LNCAP (cell line): ENCODE results near the gene PRKCH.

Experiments
- TF ChIP-seq, protein P1 (sequence below): fragments of 450-650 bp; IDR thresholded peaks from 2 replicates; pipeline ENCODE4 v1.5.1; 2017; ENCODE audit warnings: mild to moderate bottlenecking

The PRKCH gene

DNA sequence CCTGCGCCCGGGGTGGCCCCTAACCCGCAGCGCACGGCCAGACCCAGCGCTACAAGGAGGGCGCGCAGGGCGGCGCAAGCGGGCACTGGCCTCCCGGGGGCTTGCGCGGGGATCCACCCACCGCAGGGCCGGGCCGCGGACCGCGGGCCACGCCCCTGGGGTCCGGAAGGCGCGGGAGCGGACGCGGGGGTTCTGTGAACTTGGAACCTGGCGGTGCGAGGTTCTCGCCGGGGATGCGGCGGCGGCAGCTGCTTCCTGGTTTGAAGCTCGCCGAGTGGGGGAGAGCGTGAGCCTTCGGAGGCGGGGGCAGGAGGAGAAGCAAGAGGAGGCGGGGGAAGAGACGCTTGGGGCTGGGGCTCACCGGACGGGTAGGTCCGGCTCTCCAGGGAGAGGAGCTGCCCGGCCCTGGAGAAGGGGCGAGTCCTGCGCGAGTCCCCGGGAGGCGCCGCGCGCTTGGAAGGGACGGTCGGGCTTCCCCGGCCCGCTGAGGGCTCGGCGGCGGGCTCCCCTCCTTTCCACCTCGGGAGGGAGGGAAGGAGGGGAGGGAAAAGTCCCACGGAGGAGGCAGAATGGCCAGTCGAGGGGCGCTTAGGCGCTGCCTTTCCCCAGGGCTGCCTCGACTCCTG lies at the start of gene PRKCH:
PRKCH (plus strand) TSS at position 195 of the 626 bp plus-strand sequence. CDS start 523 bp downstream, outside the sequence.
- TF ChIP-seq, protein P1, sequence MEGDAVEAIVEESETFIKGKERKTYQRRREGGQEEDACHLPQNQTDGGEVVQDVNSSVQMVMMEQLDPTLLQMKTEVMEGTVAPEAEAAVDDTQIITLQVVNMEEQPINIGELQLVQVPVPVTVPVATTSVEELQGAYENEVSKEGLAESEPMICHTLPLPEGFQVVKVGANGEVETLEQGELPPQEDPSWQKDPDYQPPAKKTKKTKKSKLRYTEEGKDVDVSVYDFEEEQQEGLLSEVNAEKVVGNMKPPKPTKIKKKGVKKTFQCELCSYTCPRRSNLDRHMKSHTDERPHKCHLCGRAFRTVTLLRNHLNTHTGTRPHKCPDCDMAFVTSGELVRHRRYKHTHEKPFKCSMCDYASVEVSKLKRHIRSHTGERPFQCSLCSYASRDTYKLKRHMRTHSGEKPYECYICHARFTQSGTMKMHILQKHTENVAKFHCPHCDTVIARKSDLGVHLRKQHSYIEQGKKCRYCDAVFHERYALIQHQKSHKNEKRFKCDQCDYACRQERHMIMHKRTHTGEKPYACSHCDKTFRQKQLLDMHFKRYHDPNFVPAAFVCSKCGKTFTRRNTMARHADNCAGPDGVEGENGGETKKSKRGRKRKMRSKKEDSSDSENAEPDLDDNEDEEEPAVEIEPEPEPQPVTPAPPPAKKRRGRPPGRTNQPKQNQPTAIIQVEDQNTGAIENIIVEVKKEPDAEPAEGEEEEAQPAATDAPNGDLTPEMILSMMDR, result peak; percentile 45

DNA sequence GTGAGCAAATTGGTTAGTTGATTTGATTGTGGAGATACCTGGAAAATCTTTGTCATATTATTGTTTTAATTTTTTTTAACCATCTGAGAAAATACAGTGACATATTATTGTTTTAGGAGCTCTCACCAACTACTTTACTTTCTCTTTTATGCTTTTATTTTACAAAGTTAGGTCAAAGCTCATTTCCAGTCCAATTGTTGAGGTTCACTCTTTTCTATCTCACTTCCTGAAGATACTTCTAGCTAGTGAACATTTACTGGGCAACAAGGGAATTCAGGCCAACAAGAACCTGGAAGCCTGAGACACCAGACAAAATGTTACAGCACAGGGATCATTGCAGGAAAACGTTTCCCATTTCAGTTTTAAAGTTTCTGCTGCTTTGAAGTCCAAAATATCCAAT lies 44.1 kb upstream of the PRKCH start:
- TF ChIP-seq, protein P1, result no peak

- TF ChIP-seq, protein P1, result no peak
These were observed 43.6 kb upstream of the PRKCH start for GRCh38 chr14:61277784-61278183.

- TF ChIP-seq, protein P1, result no peak
These were observed 42.3 kb upstream of the PRKCH start for GRCh38 chr14:61279082-61279481.

- TF ChIP-seq, protein P1, result no peak
These were observed 41.3 kb upstream of the PRKCH start for GRCh38 chr14:61280092-61280525.

- TF ChIP-seq, protein P1, result no peak
These were observed 40.7 kb upstream of the PRKCH start for GRCh38 chr14:61280526-61281185.

DNA sequence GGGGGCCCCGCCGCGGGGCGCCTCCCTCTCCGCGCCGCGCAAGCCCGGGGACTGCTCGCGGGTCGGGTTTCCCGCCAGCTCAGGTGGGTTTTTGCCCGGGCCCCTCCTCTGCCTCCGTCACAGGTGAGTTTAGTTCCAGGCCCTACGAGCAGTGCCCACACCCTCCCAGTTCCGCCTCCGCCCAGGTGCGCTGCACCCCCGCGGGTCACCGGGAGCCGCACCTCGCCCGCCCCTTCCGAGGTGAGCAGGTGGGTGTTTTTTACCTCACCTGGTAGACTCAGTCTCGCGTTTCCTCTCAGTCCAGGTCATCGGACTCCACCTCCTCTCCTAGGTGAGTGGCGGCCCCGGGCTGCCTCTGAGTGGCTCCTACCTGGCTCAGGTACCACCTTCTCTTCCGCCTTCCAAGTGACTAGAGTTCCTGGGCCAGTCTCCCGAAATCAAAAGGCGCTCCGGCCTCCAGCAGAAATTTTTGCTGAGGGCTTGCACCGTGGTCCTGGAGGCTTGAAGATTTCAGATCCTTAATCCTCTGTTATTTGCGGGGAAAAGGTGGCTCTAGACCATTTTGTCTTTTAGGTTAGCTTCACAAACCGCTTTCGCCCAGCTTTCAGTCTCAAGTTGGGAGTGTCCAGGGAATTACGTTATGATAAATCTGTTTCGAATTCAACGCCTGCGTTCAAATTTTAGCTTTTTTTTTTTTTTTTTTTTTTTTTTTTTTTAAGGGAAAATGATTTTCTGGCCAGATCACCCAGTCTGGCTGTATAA lies 40.0 kb upstream of the PRKCH start, which contains the start of gene TMEM30B:
TMEM30B (minus strand) TSS at position 153 of the 762 bp plus-strand sequence. CDS start 191 bp downstream, outside the sequence.
- TF ChIP-seq, protein P1, result no peak
